Measurements from ENCODE around the gene SPATS2L.

The SPATS2L gene

GRCh38 chr2:200482194-200482593, 175.7 kb downstream of the SPATS2L start:
- Histone ChIP-seq H3K36me3 (ENCODE audit: control insufficient read depth in 2 of 2, insufficient read depth in 1 of 2, low read length in 2 of 2) (peaks cover 3 to 16% of the 10 kb centered on the region in 2 experiments; a peak in 2 of 3 replicates), H3K9me3 (ENCODE audit: control insufficient read depth, insufficient read depth, low read depth, low read length) (no peaks in the 10 kb centered on the region), H3K4me3 (ENCODE audit: low read depth, low read length) (no peak overlapping the region), H3K4me1 (ENCODE audit: control insufficient read depth, insufficient read depth, low read length) (no peaks in the 10 kb centered on the region; the same call in 1 of the 2 replicates), H3K27ac (ENCODE audit: extremely low read depth, low read depth, low read length) (no peak overlapping the region)
- ChIA-PET POLR2A (no interaction called here), CTCF (interaction anchor here (0.6 to 6.5 kb wide), 22 partner anchors 11 to 620 kb away, joined by 3 to 105 read pairs (median 4); partner anchors contain the start of gene KCTD18)
- TF ChIP-seq ZFP3 (tag by site-specific recombination; IDR thresholded peaks at IDR 0.05; ENCODE audit: low read depth) = no peak
- TF ChIP-seq ZNF692 (tag by site-specific recombination; IDR thresholded peaks at IDR 0.05) = no peak
- no peak for TF ChIP-seq ZNF596 (tag by site-specific recombination; IDR thresholded peaks at IDR 0.05)
- TF ChIP-seq ZBTB20 (tag by site-specific recombination; IDR thresholded peaks at IDR 0.05) = no peak
- TF ChIP-seq ZNF654 (tag by site-specific recombination; IDR thresholded peaks at IDR 0.05; ENCODE audit: low read depth) = no peak

GRCh38 chr2:200483729-200484198, 177.3 kb downstream of the SPATS2L start:
- no peaks in the 10 kb centered on the region for H3K9me3 ChIP-seq (ENCODE audit: control insufficient read depth, insufficient read depth, low read depth, low read length)
- POLR2A ChIA-PET = no interaction called here

DNA sequence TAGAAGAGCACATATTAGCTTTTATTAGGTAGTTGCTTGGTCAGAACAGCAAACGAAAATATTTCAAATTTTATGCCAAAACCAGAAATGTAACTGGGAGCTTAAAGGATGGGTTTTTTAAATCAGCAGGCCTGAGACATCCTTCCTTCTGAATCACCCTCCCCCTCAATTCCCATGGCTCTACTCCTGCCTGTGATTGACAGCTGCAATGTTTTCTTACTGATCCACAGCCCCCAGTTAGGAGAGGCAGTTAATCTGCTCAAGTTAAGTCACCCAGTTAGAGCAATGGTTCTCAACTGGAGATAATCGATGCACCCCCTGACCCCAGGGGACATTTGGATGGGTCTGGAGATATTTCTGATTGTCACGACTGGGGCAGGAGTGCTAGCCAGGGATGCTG, 178.4 kb downstream of the SPATS2L start:
- TF ChIP-seq ZNF221 (tag by site-specific recombination; IDR thresholded peaks at IDR 0.05; ENCODE audit: borderline replicate concordance) (no peak), PRDM10 (tag by site-specific recombination; IDR thresholded peaks at IDR 0.05) (no peak), TRIM28 (IDR thresholded peaks at IDR 0.05; ENCODE audit: borderline replicate concordance, low read length) (no peak), GFI1B (tag by site-specific recombination; IDR thresholded peaks at IDR 0.05) (no peak)
- TF ChIP-seq, protein P1, sequence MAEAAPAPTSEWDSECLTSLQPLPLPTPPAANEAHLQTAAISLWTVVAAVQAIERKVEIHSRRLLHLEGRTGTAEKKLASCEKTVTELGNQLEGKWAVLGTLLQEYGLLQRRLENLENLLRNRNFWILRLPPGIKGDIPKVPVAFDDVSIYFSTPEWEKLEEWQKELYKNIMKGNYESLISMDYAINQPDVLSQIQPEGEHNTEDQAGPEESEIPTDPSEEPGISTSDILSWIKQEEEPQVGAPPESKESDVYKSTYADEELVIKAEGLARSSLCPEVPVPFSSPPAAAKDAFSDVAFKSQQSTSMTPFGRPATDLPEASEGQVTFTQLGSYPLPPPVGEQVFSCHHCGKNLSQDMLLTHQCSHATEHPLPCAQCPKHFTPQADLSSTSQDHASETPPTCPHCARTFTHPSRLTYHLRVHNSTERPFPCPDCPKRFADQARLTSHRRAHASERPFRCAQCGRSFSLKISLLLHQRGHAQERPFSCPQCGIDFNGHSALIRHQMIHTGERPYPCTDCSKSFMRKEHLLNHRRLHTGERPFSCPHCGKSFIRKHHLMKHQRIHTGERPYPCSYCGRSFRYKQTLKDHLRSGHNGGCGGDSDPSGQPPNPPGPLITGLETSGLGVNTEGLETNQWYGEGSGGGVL (tag by site-specific recombination; IDR thresholded peaks at IDR 0.05) = no peak
- Histone ChIP-seq H3K4me3 (ENCODE audit: low read depth, low read length) (no peak overlapping the region), H3K4me1 (ENCODE audit: control insufficient read depth, insufficient read depth, low read length) (no peaks in the 10 kb centered on the region; the same call in 1 of the 2 replicates), H3K27ac (ENCODE audit: extremely low read depth, low read depth, low read length) (no peak overlapping the region), H3K9me3 (ENCODE audit: control insufficient read depth, insufficient read depth, low read depth, low read length) (no peaks in the 10 kb centered on the region), H3K36me3 (ENCODE audit: control insufficient read depth in 2 of 2, insufficient read depth in 1 of 2, low read length in 2 of 2) (peaks cover 0 to 6% of the 10 kb centered on the region in 2 experiments; a peak in 2 of 3 replicates)
- POLR2A ChIA-PET = no interaction called here
- CTCF ChIA-PET = interaction anchor here (0.7 to 6.5 kb wide), 12 partner anchors 8 to 511 kb away, joined by 3 to 105 read pairs (median 10); partner anchors contain the start of gene KCTD18

More at GRCh38 chr2:200483729-200484198, 177.3 kb downstream of the SPATS2L start:
- H3K4me1 ChIP-seq (ENCODE audit: control insufficient read depth, insufficient read depth, low read length) = no peaks in the 10 kb centered on the region; the same call in 1 of the 2 replicates
- H3K36me3 ChIP-seq (ENCODE audit: control insufficient read depth in 2 of 2, insufficient read depth in 1 of 2, low read length in 2 of 2) = peaks cover 2 to 4% of the 10 kb centered on the region in 2 experiments; a peak in 2 of 3 replicates
- CTCF ChIA-PET = interaction anchor here (0.6 to 6.5 kb wide), 27 partner anchors 10 to 1270 kb away, joined by 3 to 105 read pairs (median 4); partner anchors contain the start of genes AOX1, KCTD18 and SGO2
- H3K27ac ChIP-seq (ENCODE audit: extremely low read depth, low read depth, low read length) = no peak overlapping the region
- H3K4me3 ChIP-seq (ENCODE audit: low read depth, low read length) = no peak overlapping the region
- no peak for TF ChIP-seq KLF17 (tag by site-specific recombination; IDR thresholded peaks at IDR 0.05)
- TF ChIP-seq ZNF513 (tag by site-specific recombination; IDR thresholded peaks at IDR 0.05) = no peak
- peak; percentile 46 for TF ChIP-seq ZNF654 (tag by site-specific recombination; IDR thresholded peaks at IDR 0.05; ENCODE audit: low read depth)
- TF ChIP-seq, protein P2, sequence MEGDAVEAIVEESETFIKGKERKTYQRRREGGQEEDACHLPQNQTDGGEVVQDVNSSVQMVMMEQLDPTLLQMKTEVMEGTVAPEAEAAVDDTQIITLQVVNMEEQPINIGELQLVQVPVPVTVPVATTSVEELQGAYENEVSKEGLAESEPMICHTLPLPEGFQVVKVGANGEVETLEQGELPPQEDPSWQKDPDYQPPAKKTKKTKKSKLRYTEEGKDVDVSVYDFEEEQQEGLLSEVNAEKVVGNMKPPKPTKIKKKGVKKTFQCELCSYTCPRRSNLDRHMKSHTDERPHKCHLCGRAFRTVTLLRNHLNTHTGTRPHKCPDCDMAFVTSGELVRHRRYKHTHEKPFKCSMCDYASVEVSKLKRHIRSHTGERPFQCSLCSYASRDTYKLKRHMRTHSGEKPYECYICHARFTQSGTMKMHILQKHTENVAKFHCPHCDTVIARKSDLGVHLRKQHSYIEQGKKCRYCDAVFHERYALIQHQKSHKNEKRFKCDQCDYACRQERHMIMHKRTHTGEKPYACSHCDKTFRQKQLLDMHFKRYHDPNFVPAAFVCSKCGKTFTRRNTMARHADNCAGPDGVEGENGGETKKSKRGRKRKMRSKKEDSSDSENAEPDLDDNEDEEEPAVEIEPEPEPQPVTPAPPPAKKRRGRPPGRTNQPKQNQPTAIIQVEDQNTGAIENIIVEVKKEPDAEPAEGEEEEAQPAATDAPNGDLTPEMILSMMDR (tag by site-specific recombination; IDR thresholded peaks at IDR 0.05) = peak; percentile 77
- peak; percentile 87 for TF ChIP-seq ZIC2 (tag by site-specific recombination; IDR thresholded peaks at IDR 0.05)

All from HEK293 (cell line).